ENCODE results near the gene WBP1.
"Not testable (repeated sequence)": the region's sequence is repeated elsewhere in the genome, so short reads cannot be mapped to it uniquely, and the experiment has no call there.

Gene WBP1

GRCh38 chr2:74483675-74484164 lies 25.5 kb downstream of the WBP1 start:
- not testable (repeated sequence) for DNase-seq

- DNase-seq = no peak
These were observed 27.9 kb downstream of the WBP1 start for GRCh38 chr2:74486141-74486540.

- DNase-seq = no peak
These were observed 30.6 kb downstream of the WBP1 start for GRCh38 chr2:74488643-74489481.

- no peak for DNase-seq
These were observed 31.7 kb downstream of the WBP1 start for GRCh38 chr2:74489906-74490305.

GRCh38 chr2:74491648-74492544 lies 33.7 kb downstream of the WBP1 start:
- DNase-seq = no peak

GRCh38 chr2:74493546-74493945 lies 35.3 kb downstream of the WBP1 start:
- no peak for DNase-seq

GRCh38 chr2:74495440-74495839 lies 37.2 kb downstream of the WBP1 start:
- no peak for DNase-seq

GRCh38 chr2:74496997-74497776 lies 38.9 kb downstream of the WBP1 start:
- DNase-seq = no peak

- no peak for DNase-seq
These were observed 39.7 kb downstream of the WBP1 start for GRCh38 chr2:74497777-74498499.

GRCh38 chr2:74498500-74499266 lies 40.4 kb downstream of the WBP1 start:
- no peak for DNase-seq

GRCh38 chr2:74499267-74499939 lies 41.2 kb downstream of the WBP1 start, which contains the start of gene LBX2:
TSS of gene LBX2 (minus strand) at chr2:74499603. CDS start at chr2:74499537, 66 bp downstream.
- no peak for DNase-seq

GRCh38 chr2:74499940-74500577 lies 41.8 kb downstream of the WBP1 start:
- DNase-seq = no peak

- no peak for DNase-seq
These were observed 42.3 kb downstream of the WBP1 start for GRCh38 chr2:74500578-74500946.

GRCh38 chr2:74501335-74502071 lies 43.3 kb downstream of the WBP1 start:
- DNase-seq = no peak

- DNase-seq = no peak
These were observed 44.0 kb downstream of the WBP1 start for GRCh38 chr2:74502147-74502719.

- no peak for DNase-seq
These were observed 44.7 kb downstream of the WBP1 start for GRCh38 chr2:74502720-74503505.

- DNase-seq = no peak
These were observed 45.6 kb downstream of the WBP1 start for GRCh38 chr2:74503506-74504475.

All from NCI-H2171 (cell line).